CD4-positive, alpha-beta T cell treated with Interleukin-4 for 1 hour (primary cell): Measurements from ENCODE around the gene GAPDH.
"Not testable (repeated sequence)": the region's sequence is repeated elsewhere in the genome, so short reads cannot be mapped to it uniquely, and the experiment has no call there.

Experiments
- DNase-seq, 2 donors: peaks; one replicate each; pipeline ENCODE4 v3.0.0-alpha.2; 2020 to 2022

The GAPDH gene

DNA sequence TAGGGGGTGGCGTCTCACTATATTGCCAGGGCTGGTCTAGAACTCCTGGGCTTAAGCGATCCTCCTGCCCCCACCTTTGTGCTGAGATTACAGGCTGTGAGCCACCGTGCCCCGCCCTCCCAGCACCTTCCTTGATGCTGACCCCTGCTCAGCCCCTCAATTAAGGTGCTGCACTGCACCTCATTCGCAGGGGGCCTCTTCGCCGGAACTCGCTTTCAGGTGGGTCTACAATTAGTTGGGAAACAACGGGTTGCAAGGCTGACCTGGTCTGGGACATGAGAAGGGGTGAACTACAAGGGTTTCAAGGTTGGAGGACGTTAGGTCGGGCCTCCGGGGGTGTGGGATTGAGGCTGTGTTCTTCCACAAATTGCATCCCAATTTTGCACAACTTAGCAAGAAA is 35.0 kb downstream of the GAPDH start:
- DNase-seq, result no peak

DNA sequence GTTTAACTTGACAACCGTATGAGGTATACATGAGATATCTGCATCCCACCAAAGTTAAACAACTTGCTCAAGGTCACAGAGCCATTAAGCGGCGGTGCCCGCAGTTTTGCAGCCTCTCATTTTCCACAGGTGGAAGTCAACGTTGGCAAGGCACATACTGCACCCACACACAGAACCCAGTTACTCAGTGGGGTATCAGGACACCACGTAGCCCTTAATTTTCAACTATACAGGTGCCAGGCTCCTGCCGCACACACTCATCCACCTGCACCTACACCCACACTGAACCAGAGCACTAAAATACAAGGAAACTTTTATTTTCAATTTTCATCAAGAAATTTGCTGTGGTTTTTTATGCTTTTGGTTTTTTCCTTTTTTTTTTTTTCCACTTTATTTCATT is 35.5 kb downstream of the GAPDH start:
- no peak for DNase-seq

- DNase-seq, result peak; percentile 49 to 55
Measured at GRCh38 chr12:6570264-6570887, 36.1 kb downstream of the GAPDH start.

DNA sequence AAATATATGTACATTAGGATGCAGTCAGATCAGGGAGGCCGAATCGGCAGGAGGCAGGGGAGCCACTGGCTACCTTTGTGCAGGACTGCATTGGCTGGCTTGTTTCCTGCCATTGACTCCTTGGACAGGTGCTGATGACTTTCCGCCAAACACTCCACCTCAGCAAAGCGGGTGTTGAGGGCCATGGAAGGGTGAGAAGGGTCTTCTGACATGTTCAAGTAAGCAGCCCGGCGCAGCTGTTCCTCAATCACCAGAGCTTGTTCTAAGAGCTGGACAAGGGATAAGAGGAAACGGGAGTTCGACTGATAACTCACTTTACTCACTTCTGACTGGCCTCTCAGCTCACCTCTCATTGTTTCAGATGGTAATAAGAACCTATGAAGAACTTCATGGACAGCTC is 38.7 kb downstream of the GAPDH start:
- DNase-seq, result no peak

GRCh38 chr12:6574576-6575295 is 40.4 kb downstream of the GAPDH start:
- DNase-seq, result no peak

DNA sequence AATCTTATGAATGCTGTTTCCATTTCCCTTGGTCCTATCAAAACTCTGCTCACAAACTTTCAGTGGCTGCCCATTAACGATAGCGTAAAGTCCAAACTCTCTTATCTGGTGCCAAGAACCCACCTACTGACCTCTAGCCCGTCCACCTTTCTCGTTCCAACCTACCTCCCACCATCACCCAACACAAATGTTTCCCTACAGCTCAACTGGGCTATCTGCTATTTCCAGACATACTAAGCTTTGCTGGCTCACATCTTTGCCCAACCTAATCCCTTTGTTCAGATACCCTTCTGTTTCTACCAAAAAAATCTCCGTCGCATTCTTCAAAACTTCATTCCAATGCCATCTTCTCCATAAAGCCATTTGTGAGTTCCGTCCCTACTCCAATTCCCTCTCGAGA is 41.3 kb downstream of the GAPDH start:
- DNase-seq, result no peak

DNA sequence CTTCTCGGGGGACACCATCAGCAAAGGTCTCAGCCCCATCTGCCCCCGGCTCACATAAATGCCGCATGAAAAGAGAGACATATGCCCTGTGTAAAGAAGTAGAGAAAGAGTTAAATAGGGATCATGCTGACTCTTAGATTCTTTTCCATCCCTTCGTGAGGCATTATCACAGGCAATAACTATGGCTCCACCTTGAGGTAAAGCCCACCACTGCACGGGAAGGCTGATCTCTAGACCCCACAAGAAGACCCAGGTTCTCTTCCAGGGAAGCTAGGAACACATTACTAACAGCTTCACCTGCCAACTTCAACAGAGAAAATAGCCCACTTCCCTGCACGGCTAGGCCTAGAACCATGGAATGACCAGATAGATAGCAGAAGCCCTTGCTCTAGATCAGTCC is 47.9 kb downstream of the GAPDH start:
- no peak for DNase-seq

GRCh38 chr12:6582959-6583358 is 48.6 kb downstream of the GAPDH start:
- no peak for DNase-seq

DNA sequence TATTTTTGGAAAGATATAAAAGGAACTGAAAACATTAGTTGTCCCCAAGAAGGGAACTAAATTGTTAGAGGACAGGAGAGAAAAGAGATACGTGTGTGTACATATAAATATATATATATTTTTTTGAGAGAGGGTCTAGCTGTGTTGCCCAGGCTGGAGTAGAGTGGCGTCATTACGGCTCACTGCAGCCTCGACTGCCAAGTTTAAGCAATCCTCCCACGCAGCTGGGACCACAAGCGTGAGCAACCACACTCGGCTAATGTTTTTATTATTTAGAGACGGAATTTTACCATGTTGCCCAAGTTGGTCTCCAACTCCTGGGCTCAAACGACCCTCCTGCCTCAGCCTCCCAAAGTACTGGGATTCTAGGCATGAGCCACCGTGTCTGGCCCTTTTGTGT is 50.0 kb downstream of the GAPDH start:
- no peak for DNase-seq

DNA sequence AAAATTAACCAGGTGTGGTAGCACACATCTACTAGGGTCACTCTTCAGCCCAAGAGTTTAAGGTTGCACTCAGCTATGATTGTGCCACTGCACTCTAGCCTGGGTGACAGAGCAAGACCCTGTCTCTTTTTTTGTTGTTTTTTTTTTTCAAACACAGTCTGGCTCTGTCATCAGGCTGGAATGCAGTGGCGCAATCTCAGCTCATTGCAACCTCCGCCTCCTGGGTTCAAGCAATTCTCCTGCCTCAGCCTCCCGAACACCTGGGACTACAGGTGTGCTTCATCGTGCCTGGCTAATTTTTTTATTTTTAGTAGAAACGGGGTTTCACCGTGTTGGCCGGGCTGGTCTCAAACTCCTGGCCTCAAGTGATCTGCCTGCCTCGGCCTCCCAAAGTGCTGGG is 52.3 kb downstream of the GAPDH start:
- DNase-seq, result not testable (repeated sequence)
